Body of pancreas (tissue), 4 donors: Measurements from ENCODE around the gene OR3A2.
"Not testable (repeated sequence)": the region's sequence is repeated elsewhere in the genome, so short reads cannot be mapped to it uniquely, and the experiment has no call there.

Experiments used
- CTCF ChIP-seq, 7 experiments: fragments of 450-650 bp in 4 of 7; fragments of 200-600 bp in 3 of 7; sonication (generic) in 3 of 7; IDR thresholded peaks; one replicate each; pipeline ENCODE4 v1.5.1; 2016 to 2019; ENCODE audit warnings: antibody characterized with exemption in 7 of 7
- POLR2A ChIP-seq, 3 donors: fragments of 450-650 bp; IDR thresholded peaks; one replicate each; pipeline ENCODE4 v1.6.1; 2016; ENCODE audit warnings: antibody characterized with exemption in 3 of 3, mild to moderate bottlenecking in 2 of 3

- TF ChIP-seq CTCF, POLR2A (IDR thresholded peaks at IDR 0.05): not testable (repeated sequence)
Observed at GRCh38 chr17:3412216-3412615, 26.1 kb upstream of the OR3A2 start.
